Measurements from ENCODE around the gene DNAL1.
A peak's percentile ranks its signal among the peaks of the same experiment; 100 is the strongest.

DNAL1 gene

GRCh38 chr14:73751157-73751691 is 106.4 kb downstream of the DNAL1 start:
- H3K9me3 ChIP-seq: no peaks in the 10 kb centered on the region
- peak overlapping the region; percentile 86 for H3K27ac ChIP-seq
- H3K27me3 ChIP-seq: no peaks in the 10 kb centered on the region
- TF ChIP-seq CTCF (IDR thresholded peaks at IDR 0.05): no peak
- no peaks in the 10 kb centered on the region for H3K36me3 ChIP-seq
- H3K4me1 ChIP-seq (ENCODE audit: control insufficient read depth in 1 of 2, insufficient read depth in 1 of 2, low read depth in 1 of 2, low read length in 1 of 2): peaks cover 83 to 91% of the 10 kb centered on the region in 2 experiments
- peak overlapping the region in 1 of 2 experiments; percentile 26 for H3K4me3 ChIP-seq (ENCODE audit: low read depth in 1 of 2, low read length in 1 of 2)

DNA sequence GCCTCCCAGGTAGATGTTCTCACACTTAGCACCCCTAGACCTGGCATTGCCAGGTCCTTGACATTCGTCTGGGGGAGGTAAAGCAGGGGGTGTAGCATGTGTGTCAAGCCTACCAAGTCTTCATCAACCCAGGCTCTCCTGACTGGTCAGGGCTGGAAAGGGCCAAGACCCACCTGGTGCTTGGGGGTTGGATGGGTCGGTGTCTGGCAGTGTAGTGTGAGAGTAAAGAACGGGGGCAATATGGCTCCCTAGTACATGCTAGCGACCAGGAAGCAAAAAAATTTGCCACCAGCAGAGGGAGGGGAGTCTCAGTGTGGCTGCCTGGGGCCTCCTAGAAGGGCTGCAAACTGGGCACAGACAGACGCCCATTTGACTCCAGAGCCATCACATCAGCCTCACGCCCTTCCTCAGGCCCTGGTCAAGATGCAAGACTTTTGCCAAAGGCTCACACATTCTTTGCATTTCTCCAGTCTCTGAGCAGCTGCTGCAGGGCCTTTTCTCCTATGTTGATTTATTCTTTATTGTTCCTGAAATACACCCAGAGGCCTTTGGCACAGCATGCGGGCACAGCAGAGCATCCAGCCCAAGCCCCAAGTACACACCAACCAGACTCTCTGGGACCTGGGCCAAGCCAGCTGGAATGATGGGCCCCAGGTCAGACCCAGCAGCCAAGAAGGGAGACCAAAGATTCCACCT is 107.7 kb downstream of the DNAL1 start:
- H3K4me1 ChIP-seq (ENCODE audit: control insufficient read depth in 1 of 2, insufficient read depth in 1 of 2, low read depth in 1 of 2, low read length in 1 of 2): peaks cover 83 to 89% of the 10 kb centered on the region in 2 experiments
- no peak overlapping the region for H3K4me3 ChIP-seq (ENCODE audit: low read depth in 1 of 2, low read length in 1 of 2)
- H3K27me3 ChIP-seq: no peaks in the 10 kb centered on the region
- H3K36me3 ChIP-seq: no peaks in the 10 kb centered on the region
- no peak for TF ChIP-seq CTCF (IDR thresholded peaks at IDR 0.05)
- H3K27ac ChIP-seq: peak overlapping the region; percentile 86
- no peaks in the 10 kb centered on the region for H3K9me3 ChIP-seq
